Activated T-cell treated with anti-CD3 and anti-CD28 coated beads for 4 hours (primary cell): ENCODE measurements around the gene AK8.

Experiments used
- DNase-seq: peaks from one replicate; pipeline ENCODE4 v3.0.0-alpha.2; 2020

The AK8 gene, protein sequence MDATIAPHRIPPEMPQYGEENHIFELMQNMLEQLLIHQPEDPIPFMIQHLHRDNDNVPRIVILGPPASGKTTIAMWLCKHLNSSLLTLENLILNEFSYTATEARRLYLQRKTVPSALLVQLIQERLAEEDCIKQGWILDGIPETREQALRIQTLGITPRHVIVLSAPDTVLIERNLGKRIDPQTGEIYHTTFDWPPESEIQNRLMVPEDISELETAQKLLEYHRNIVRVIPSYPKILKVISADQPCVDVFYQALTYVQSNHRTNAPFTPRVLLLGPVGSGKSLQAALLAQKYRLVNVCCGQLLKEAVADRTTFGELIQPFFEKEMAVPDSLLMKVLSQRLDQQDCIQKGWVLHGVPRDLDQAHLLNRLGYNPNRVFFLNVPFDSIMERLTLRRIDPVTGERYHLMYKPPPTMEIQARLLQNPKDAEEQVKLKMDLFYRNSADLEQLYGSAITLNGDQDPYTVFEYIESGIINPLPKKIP

DNA sequence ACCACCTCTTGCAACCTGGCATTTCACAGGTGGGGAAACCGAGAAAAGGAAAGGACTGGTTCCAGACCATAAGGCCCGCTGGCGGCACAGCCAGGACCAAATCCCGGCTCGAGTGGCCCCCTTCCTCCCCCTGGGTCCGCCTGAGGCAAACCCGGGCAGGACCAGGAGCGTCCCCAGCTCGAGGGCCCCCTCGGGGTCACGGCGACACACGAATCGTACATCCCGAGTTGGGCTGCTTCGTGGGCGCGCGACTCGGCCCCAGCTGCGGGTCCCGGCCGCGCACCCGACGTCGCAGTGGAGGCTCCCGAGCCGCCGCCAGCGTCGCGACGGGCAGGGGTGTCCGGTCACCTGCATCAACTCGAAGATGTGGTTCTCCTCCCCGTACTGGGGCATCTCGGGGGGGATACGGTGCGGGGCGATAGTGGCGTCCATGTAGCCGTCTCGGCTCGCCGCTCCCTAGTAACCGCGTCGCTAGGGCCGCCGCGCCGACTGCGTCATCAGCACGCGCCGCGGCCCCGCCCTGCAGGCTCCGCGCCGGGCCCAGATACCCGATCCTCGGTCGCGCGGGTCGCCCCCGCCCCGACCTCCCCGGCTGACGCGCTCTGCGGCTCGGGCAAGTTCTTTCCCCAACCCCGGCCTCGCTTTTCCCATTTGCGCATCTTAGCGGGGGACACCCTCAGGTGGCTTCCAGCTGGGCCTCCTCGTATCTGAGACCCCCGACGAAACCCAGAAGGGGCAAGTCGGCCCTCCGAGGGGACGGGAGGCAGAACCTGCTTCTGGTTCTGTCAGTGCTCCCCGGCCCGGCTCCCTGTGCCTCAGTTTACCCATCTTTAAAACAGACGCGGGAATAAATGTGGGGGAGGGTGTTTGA lies at the start of gene AK8:
Gene AK8 (minus strand): TSS at position 461 of the 871 bp plus-strand sequence. CDS start 29 bp downstream, at position 432.
- DNase-seq = peak; percentile 66

DNA sequence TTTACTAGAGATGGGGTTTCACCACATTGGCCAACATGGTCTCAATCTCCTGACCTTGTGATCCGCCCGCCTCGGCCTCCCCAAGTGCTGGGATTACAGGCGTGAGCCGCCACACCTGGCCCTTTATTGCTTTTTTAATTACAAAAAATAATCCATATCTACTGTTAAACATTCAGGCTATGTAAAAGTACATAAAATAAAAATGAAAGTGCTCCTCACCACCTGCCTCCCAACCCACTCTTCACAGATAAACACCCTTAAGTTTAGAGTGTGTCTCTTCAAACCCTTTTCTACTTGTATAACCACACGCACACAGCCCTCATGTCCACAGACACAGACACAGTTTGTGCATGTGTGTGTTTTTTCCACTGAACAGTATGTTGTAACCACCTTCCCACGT lies 49.6 kb upstream of the AK8 start:
- no peak for DNase-seq

DNA sequence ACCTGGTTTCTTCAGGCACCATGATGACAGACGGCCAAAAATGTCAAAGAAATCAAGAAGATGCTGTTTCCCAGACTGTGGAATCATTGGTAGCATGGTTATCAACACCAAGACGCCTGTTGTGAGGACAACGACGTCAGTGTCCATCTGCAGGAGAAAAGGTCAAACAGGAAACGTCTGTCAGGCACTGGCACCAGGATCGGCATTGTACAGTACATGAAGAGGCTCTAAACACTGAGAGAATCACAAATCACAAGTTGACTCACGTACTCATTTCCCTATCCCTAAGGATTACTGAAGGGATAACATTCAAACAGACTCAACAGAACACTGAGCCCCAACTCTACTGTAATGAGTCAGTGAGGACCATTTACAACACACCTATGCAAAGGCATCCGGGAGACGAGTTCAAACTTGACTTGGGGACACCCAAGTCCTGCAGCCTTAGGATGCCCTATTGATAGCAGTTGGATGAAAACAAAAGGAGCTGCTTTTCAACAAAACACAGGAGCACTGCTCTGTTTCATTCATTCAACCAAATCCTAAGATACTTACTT lies 45.3 kb upstream of the AK8 start:
- DNase-seq = no peak

DNA sequence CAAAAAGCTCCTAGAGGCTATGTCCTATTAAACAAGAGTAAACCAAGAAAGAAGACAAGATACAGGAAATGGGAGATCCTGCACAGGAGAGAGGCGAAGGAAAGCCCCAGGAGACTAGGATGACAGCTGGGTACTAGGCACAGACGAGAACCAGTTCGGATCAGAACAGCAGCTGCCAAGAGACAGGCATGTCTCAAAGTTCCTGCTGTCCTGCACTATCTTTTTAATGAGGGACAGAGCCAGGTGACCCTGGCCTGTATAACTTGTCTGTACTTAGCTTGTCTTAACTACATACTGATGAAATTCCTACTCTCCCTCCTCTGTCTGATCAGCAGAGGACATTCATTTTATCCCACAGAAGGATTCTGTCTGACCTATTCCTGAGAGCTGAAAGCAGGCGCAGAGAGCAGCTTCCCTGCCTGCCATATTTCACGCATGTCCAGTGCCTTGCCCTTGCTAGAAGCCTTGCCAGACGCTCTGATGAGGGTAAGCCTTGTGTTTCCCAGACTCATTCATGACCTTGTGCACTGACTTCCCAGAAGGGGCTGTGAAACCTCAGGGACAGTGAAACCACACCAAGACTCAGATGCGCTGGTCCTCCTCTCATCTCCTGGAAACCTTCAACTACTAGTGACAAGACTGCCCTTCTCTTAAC lies 41.7 kb upstream of the AK8 start:
- no peak for DNase-seq

DNA sequence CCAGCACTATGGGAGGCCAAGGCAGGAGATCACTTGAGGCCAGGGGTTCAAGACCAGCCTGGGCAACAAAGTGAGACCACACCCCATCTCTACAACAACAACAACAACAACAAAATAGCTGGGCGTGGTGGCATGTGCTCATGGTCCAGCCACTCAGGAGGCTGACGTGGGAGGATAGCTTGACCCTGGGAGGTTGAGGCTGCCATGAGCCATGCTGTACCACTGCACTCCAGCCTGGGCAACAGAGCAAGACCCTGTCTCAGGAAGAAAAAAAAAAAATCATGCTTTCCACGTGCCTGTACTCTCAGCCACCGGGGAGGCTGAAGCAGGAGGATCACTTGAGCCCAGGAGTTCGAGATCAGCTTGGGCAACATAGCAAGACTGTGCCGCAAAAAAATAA lies 36.8 kb upstream of the AK8 start:
- no peak for DNase-seq

DNA sequence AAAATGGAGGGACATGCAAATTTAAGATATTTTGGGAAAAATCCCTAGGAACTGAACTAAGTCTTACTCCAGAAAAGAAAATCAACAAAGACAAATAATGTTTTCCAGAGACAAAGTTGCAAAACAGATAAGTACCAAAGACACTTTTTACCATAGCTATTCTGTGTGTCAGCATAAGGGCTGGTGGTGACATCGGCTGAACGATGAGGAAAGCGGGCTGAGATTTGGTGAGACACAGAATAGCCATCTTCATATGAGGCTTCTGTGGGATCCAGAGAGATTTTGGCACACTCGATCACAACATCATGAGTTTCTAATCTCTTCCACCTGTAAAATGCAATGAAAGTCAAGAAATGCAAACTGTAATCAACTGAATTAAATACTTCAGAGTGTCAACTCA lies 34.0 kb upstream of the AK8 start:
- DNase-seq = no peak

DNA sequence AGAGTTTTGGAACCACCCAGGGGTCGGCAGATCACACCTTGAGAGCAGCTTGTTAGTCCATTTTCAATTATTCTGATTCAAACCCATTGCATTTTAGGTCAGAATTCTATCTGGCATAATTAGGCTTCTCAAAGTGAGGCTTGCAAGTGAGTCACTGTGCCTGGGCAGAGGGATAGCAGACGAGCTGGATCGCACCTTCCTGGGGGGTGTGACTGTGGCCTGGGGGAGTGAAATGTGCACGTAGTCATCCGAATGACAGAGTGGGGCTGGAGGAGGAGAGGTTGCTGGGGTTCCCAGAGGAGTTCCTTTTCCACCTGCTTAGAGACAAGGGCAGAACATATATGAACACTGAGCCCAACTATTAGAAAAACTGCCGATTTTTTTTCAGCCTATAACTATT lies 32.3 kb upstream of the AK8 start:
- no peak for DNase-seq

DNA sequence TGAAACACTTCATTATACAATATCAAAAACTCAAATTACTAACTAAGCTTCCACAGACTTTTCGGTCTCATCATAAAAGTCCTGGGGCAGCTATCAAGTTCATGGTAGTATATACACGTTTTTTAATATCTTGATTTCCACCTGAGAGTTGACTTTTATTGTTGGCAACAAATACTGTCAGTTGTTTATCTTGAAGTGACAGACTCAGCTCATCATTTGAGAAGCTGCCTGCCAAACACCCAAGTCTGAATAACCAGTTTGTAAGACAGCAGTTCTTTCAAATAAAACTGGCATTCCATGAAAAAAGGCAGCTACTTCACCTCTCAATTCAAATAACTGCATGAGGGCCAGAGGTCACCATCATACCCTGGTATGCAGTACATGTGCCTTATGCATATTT lies 31.2 kb upstream of the AK8 start:
- no peak for DNase-seq

DNA sequence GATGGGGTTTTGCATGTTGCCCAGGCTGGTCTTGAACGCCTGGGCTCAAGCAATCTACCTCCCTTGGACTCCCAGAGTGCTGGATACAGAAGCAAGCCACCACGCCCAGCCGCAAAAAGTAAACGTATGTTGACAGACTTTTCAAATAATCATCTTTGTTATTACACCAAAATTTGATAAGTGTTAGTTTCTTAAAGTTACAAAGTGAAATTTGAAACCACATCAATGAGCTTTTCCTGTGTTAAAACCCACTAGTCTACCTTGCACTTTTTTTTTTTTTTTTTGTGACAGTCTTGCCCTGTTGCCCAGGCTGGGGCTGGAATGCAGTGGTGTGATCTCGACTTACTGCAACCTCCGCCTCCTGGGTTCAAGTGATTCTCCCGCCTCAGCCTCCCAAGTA lies 30.6 kb upstream of the AK8 start:
- no peak for DNase-seq

DNA sequence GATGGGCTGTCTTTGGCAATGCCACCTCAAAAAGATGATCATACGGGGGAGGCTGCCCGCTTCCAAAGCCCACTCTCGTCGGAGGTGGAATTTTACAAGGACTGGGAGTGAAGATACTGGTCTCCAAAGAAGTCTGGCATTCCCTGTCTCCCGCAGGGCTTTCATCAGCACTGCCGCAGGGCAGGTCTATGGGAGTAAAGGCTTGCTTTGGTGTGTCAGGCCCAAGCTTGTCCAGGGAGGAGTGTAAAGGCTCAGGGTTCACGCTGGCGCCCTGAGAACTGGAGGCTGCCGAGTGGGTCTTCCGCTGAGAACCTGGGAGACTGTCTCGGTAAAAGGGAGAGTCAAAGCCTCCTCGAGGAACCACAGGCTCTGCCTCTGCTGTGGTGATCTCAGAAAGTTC lies 27.6 kb upstream of the AK8 start:
- no peak for DNase-seq

DNA sequence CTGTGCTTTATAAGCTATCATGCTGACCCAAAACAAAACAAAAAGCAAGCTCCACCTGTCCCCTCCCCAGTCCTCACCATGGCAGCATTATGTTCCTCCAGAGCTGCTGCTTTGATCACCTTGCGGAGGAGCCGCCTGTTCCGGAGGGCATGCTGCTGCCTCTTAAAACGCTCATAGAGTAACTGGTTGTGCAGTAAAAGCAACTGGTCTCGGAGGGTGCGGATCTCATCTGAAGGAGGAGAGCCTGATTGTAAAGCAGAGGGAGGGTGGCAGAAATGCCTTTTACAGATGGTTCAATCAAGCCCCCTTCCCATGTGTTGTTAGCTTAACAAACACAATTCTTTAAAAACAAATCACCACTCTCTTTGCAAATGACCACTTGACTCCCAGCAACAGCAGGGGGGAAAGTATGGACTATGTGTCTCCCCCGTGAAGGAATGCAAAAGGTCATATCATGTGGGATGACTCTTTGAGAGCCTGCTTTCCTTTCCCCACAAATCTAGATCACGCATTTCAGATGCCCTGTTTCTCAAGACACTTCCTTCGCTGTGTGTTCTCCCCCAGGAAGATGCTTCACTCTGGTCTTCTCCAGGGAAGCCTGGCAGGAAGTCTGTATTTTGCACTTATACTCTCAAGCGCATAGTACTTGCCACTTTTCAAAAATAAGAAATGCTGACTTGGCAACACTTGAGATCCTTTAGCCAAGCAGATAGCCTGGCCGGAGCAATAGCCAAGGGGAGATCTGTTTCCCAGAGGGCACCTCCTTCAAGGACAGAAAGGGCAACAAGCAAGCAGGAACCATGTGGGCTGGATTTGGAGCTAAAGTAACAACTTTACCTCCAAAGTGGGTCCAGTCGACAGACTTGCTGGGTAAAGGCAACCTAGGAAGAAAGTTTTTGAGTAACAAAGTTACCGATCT lies 25.7 kb upstream of the AK8 start:
- no peak for DNase-seq

DNA sequence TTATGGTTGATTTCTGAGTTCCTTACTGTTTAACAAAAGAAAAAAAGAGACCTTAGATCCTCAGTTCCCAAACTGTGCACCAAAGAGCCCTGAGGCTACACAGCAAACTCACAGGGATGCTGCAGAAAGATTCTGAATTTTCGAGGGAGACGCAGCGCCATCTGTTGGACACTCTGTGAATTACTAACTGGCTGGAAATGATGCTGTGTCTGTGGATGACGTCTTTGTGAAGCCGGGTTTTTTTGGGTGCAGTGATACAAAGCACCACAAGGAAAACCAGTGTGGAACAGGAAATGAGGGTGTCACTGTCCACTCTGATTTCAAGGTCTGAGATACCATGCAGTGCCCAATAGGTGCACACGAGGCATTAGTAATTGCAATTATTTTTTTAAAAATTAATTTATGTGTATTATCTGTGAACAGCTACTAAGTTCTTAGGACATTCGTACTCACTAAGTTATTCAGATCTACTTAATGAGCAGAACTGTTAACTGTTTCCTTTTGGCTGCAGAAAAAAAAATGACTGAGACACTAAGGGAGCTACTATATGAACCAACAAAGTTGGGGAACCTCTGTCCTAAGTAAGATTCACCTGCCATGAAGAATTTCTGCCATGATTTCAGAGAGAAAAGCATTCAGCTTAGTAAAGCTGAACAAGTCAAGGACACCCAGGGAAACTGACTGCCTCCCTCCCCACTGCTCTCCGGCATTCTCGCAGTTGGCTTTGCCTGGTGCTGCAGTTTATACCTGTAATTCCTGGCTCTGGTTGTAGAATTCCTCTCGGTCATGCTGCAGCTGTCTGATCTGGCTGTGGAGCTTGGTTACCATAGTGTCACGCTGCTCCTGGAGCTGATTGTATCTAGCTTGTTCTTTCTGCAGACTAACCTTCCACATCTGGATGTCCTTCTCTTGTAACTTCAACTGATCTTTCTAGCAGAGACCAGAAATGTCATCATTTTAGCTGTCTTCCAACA lies 24.1 kb upstream of the AK8 start:
- peak; percentile 64 for DNase-seq

DNA sequence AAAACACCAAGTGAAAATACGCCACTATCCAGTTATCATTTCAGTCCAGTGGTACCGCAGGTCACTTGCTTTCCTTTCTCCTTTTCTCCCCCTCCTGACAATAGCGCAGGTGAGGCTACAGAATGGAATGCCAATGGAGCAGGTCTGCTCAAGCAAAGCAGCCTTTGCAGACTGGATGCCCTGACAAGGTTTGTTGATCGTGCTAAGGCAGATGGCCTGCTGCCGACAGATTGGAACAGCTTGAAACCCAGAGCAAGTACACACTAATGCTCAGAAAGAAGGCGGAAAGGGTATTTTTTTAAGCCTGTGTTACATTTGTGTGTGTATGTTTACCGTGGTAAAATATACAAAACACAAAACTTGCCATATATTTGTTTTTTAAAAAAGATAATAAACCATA lies 20.0 kb upstream of the AK8 start:
- no peak for DNase-seq

DNA sequence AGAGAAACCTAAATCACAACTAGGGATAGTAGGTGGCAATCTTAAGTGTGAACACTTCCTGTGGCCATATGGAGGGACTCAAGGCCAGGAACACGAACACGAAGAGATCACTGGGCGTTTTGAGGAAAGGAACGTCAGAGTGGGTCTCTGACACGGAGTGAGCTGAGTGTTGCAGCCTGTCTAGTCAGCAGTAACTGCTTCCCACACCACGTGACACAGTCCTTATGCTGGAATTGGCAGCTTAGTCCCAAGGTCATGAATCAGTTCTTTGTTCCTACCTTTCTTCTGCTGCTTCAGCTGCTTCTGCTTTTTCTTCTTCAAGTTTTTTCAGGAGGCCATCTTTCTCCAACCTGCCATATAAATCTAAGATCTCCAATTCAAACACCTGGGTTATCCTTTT lies 18.8 kb upstream of the AK8 start:
- DNase-seq = no peak

DNA sequence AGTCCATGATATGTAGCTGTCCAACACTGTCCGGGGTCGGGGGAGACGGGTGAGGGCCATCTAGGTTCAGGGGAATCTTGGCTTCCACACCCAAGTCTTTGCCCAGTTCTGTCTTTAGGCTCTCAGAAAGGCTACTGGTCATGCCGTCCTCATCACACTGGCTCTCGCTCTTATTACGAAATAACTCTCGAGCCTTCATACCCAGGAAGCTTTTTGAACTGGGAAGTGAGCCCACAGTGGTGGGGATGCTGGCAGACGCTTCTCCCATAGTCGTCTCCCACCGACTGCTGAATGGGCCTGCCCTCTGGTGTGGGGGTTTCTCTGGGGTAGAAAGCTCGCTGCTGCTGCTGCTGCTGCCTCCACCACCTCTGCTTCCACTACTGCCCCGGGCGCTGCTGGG lies 18.2 kb upstream of the AK8 start:
- no peak for DNase-seq

DNA sequence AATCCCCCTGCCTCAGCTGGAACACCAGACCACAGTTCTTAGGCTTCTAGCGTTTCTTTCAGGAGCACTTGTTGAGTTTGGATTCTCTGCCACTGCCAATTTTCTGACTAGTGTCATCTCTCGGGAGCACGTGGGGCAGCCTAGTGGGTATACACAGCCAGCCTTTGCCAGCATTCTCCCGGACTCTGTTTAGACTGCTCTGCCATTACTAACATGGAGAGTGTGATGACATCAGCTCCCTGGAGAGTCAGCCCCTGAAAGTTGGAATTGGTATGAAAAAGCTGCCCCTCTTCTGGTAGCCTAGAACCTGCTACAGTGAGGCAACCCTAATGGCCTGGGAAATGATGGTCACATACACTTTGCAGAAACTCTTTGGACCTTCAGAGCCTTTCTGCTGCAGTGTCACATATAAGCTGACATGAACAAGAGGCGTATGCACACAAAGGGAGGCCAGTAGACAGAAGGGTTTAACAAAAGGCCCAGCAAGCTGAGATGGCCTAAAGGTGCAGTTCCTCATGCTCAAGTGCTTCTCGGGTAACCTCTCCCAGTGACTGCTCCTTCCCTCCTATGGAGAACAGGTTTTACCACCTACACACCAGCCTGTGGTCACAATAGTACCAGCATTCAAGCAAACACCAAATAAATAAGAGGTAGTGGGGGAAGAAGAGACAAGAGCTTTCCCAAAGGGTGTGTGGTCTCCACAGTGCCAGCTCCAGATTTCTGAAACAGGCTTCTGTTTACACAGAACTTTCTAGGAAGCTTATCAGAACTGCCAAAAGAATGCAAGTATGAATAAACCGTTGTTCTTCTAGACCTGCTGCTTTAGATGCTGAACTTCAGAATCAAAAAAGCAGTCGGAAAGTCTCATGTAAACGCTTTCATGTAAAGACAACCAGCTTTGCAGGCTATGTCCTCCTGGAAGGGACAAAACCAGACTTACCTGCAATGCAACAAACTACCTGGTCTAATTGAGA lies 17.1 kb upstream of the AK8 start:
- DNase-seq = no peak

DNA sequence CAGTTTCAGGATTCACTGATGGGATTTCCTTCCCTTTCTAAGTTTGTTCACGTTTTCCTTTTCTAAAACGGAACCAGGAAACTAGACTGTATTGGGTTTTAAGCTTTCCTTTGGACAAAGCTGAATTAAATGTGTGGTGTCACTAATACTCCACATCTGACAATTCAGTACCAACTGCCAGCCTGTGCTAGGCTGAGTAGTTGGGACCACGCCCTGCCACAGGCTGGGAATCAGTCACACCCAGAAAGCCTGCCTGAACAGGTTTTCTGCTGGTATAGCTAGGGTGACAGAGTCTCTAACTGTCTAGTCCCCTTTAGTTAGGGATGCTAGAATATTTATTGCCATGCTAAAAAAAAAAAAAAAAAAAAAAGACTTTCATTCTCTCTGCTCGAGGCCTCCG lies 16.3 kb upstream of the AK8 start:
- DNase-seq = no peak

DNA sequence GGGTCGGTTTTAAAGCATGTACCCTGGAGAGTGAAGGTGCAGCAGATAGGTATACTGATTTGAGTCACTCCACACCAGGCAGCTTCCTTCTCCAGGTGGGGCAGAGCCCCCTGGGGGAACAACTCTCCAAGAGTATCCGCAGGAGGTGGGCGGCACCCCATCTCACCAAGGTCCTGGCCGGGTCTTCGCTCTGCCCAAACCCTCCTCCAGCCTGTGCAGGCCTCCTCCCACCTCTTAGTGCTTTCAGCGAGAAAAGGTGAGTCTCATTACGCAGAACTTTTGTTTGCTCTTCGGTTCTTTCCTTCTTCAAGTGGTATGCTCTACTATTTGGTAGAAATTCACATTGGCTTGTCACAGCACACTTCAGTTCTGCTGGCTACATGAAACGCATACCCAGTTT lies 14.3 kb upstream of the AK8 start:
- no peak for DNase-seq

DNA sequence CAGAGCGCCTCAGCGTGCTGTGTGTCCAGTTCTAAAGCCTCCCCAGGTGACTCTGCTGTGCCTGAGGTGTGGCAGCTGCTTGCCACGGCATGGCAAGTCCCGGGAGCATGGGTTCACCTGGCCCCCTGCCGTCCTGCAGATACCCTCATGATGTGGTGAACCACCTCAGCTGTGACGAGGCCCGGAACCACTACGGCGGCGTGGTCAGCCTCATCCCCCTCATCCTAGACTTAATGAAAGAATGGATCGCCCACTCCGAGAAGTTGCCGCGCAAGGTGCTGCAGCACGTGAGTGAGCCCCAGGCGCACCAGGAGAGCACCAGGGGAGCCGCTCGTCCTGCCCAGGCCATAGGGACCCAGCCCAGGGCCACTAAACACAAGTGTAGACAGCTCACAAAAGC lies 10.1 kb upstream of the AK8 start:
- no peak for DNase-seq
